MM.1S (cell line): ENCODE data around the gene ZNF22.
A peak's percentile ranks its signal among the peaks of the same experiment; 100 is the strongest.

Experiments used
- DNase-seq: peaks from one replicate; pipeline ENCODE4 v3.0.0-alpha.2; 2015
- H2AFZ ChIP-seq: fragments of 300-600 bp; sonication (generic); 2 replicates; pipeline ENCODE4 v1.6.0; 2016; ENCODE audit warnings: antibody characterized with exemption, low read length
- H3F3A ChIP-seq: fragments of 300-600 bp; sonication (generic); 2 replicates; pipeline ENCODE4 v1.6.1; 2016; ENCODE audit warnings: mild to moderate bottlenecking, antibody characterized with exemption, low read length, moderate library complexity, mixed read lengths; ENCODE audit not compliant: insufficient read depth
- H3K27ac ChIP-seq: fragments of 300-600 bp; sonication (generic); 2 replicates; pipeline ENCODE4 v1.5.1; 2016; ENCODE audit warnings: mild to moderate bottlenecking, low read length
- H3K27me3 ChIP-seq: fragments of 300-600 bp; sonication (generic); replicated peaks from 2 replicates; pipeline ENCODE4 v1.6.0; 2016; ENCODE audit warnings: low read length; ENCODE audit not compliant: insufficient read depth
- H3K36me3 ChIP-seq: fragments of 300-600 bp; sonication (generic); replicated peaks from 2 replicates; pipeline ENCODE4 v1.6.1; 2016; ENCODE audit warnings: mild to moderate bottlenecking, low read length, mixed read lengths; ENCODE audit not compliant: insufficient read depth
- H3K4me1 ChIP-seq: fragments of 300-600 bp; sonication (generic); 2 replicates; pipeline ENCODE4 v1.6.1; 2016; ENCODE audit warnings: low read length, mixed read lengths
- H3K4me2 ChIP-seq: fragments of 300-600 bp; sonication (generic); 2 replicates; pipeline ENCODE4 v1.6.0; 2016; ENCODE audit warnings: low read depth, low read length
- H3K4me3 ChIP-seq: fragments of 300-600 bp; sonication (generic); 2 replicates; pipeline ENCODE4 v1.5.1; 2016; ENCODE audit warnings: low read length, mixed read lengths
- H3K79me2 ChIP-seq: fragments of 300-600 bp; sonication (generic); 2 replicates; pipeline ENCODE4 v1.6.1; 2016; ENCODE audit warnings: mixed run types, low read length, mixed read lengths
- H3K9ac ChIP-seq: fragments of 300-600 bp; sonication (generic); 2 replicates; pipeline ENCODE4 v1.6.1; 2016; ENCODE audit warnings: low read length, mixed read lengths
- H3K9me2 ChIP-seq: fragments of 300-600 bp; sonication (generic); replicated peaks from 2 replicates; pipeline ENCODE4 v1.6.1; 2016; ENCODE audit warnings: mild to moderate bottlenecking, low read length, mixed read lengths; ENCODE audit not compliant: insufficient read depth
- H3K9me3 ChIP-seq: fragments of 300-600 bp; sonication (generic); replicated peaks from 2 replicates; pipeline ENCODE4 v1.6.1; 2016; ENCODE audit warnings: mild to moderate bottlenecking, low read length, mixed read lengths; ENCODE audit not compliant: insufficient read depth
- H4K20me1 ChIP-seq: fragments of 300-600 bp; sonication (generic); 2 replicates; pipeline ENCODE4 v1.6.1; 2016; ENCODE audit warnings: mild to moderate bottlenecking, low read length, moderate library complexity, mixed read lengths; ENCODE audit not compliant: insufficient read depth
- CTCF ChIP-seq: fragments of 300-600 bp; sonication (generic); IDR thresholded peaks from 2 replicates; pipeline ENCODE4 v1.5.1; 2016; ENCODE audit warnings: antibody characterized with exemption, low read length, mixed read lengths
- EZH2 ChIP-seq: fragments of 300-600 bp; sonication (generic); optimal IDR thresholded peaks from 2 replicates; pipeline ENCODE3; 2017; ENCODE audit warnings: low read depth, mild to moderate bottlenecking, antibody characterized with exemption, low read length, mixed read lengths
- EZH2phosphoT487 ChIP-seq: fragments of 300-600 bp; sonication (generic); IDR thresholded peaks from 2 replicates; pipeline ENCODE4 v1.6.1; 2018; ENCODE audit warnings: antibody characterized with exemption, low read length

ZNF22 gene

DNA sequence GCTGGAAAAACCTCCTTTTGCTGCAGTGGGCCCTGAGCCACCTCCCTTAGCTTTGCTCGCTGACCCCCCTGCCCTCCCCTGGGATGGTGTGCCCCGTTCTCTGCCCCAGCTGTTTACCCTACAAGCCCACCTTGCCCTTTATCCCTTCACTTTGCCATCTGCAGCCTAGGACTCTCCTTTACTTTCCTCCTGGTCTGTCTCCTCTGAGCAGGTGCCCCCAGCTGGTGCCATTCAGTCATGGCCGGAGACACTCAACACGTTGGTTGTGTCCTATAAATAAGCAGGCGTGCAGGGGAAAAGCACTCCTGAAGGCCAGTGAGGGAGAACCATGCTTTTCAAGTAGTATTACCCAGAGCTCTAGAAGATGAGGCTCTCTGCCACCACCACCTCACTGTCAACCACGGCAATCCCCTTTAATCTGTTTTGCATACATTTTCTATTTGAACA is 35.0 kb upstream of the ZNF22 start:
- Histone ChIP-seq H3F3A (peaks cover 46% of the 10 kb centered on the region), H3K4me3 (no peak overlapping the region), H3K4me2 (peak overlapping the region; percentile 97), H3K9me3 (no peaks in the 10 kb centered on the region), H3K4me1 (peaks cover 62% of the 10 kb centered on the region), H3K27ac (peak overlapping the region; percentile 1; the same call in 1 of the 2 replicates), H3K79me2 (peaks cover 94% of the 10 kb centered on the region), H3K9me2 (no peaks in the 10 kb centered on the region), H4K20me1 (no peaks in the 10 kb centered on the region), H2AFZ (no peak overlapping the region), H3K9ac (no peak overlapping the region), H3K27me3 (no peaks in the 10 kb centered on the region), H3K36me3 (peaks cover 5% of the 10 kb centered on the region; the same call in 1 of the 2 replicates)
- TF ChIP-seq EZH2 (no peak), EZH2phosphoT487 (no peak), CTCF (no peak)
- DNase-seq: no peak

DNA sequence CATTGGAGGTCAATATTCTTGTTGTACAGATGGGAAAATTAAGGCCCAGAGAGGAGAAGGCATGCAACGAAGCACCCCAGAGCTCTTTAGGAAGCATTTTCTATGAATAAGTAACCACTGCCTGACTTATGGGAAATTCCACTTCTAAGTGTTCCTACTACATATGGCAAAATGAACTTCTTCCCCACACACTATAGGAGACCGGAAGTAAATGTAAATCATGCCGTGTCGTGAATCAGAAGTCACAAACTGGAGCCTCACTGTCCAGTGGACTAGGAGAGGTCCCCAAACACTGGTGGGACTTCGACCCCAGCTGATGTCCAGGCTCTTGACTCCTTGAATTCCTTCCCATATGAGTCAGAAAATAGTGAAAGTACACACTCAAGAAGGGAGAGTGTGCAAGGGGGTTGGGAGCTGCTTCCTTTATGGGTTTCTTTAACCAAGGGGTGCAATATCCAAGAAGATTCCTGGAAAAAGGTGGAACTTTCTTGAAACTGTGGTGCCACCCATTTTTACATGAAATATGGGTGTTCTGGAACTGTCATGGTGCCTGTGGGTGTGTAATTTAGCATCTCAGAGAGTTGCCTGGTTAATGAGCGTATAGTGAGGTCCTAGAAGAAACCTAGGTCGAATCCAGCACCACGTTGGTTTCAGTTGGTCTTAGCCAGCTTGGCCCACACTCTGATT is 34.5 kb upstream of the ZNF22 start:
- Histone ChIP-seq H2AFZ (no peak overlapping the region), H3K4me2 (peak overlapping the region; percentile 97; the same call in 1 of the 2 replicates), H3K4me1 (peaks cover 57% of the 10 kb centered on the region)

DNA sequence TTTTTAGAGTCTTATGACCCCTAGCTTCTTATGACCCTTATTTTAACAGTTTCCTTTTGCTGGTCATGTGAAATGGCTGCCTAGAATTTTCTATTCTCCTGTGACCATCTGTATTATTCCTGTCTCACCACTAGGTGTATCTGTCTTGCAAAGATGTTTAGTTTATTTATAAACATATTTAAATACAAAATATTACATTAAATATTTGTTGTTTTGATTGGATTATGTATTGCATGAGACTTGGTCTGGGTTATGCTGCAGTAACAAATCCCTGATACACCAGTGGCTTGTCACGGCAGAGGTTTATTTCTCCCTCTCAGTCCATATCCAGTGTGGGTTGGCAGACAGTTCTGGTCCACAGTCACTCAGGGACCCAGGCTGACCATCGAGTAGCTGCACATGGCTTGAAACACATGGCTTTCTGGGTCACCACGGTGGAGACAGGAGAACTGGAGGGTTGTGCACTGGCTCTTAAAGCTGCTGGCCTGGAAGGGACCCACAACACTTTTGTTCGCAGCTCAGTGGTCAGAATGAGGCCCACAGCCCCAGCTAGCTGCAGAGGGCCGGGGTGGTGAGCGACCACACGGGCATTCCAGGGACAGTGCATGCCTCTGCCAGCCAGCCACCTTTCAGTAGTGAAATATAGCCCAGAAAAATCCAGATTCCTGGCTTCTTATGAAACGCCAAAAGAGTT is 33.8 kb upstream of the ZNF22 start:
- no peak overlapping the region for H2AFZ ChIP-seq
- TF ChIP-seq EZH2phosphoT487: no peak
- TF ChIP-seq EZH2: no peak
- no peak for TF ChIP-seq CTCF
- H4K20me1 ChIP-seq: no peaks in the 10 kb centered on the region
- no peak overlapping the region for H3K27ac ChIP-seq
- peaks cover 34% of the 10 kb centered on the region for H3F3A ChIP-seq
- no peaks in the 10 kb centered on the region for H3K27me3 ChIP-seq
- H3K4me3 ChIP-seq: no peak overlapping the region
- H3K4me2 ChIP-seq: 0 out of 2 replicates have a peak overlapping the region, but pooled peaks have one; percentile 97
- H3K4me1 ChIP-seq: peaks cover 57% of the 10 kb centered on the region
- H3K36me3 ChIP-seq: peaks cover 8% of the 10 kb centered on the region; the same call in 1 of the 2 replicates
- H3K9ac ChIP-seq: no peak overlapping the region
- no peaks in the 10 kb centered on the region for H3K9me3 ChIP-seq
- peaks cover 85% of the 10 kb centered on the region for H3K79me2 ChIP-seq
- no peaks in the 10 kb centered on the region for H3K9me2 ChIP-seq
- DNase-seq: no peak

More for the DNA sequence above, 34.5 kb upstream of the ZNF22 start:
- Histone ChIP-seq H3K27ac (no peak overlapping the region; the same call in 1 of the 2 replicates), H3K27me3 (no peaks in the 10 kb centered on the region), H3K9ac (no peak overlapping the region), H3K79me2 (peaks cover 92% of the 10 kb centered on the region), H3K36me3 (peaks cover 5% of the 10 kb centered on the region; the same call in 1 of the 2 replicates), H3K4me3 (no peak overlapping the region), H4K20me1 (no peaks in the 10 kb centered on the region), H3K9me2 (no peaks in the 10 kb centered on the region), H3K9me3 (no peaks in the 10 kb centered on the region), H3F3A (peaks cover 40% of the 10 kb centered on the region)
- DNase-seq: no peak
- TF ChIP-seq EZH2phosphoT487 (no peak), CTCF (no peak), EZH2 (no peak)
